SK-N-SH treated with all-trans-retinoic acid at 6 μM for 48 hours (cell line): Measurements from ENCODE around the gene PLBD2.

Experiments used
- ATAC-seq: fragments of 200-7000 bp; cut with Tn5 transposase; 3 replicates; pipeline ENCODE4 v1.9.1; 2020; ENCODE audit warnings: mild to moderate bottlenecking, moderate library complexity
- ARNTL ChIP-seq: fragments of 450-650 bp; formaldehyde crosslinking; IDR thresholded peaks from 2 replicates; pipeline ENCODE4 v1.5.0; 2020; ENCODE audit warnings: low read depth, mild to moderate bottlenecking, moderate library complexity, borderline replicate concordance
- BACH2 ChIP-seq: fragments of 250-450 bp; sonication (Bioruptor Pico); IDR thresholded peaks from 2 replicates; pipeline ENCODE4 v1.9.0; 2021; ENCODE audit warnings: mild to moderate bottlenecking, borderline replicate concordance
- CSRNP3 ChIP-seq: fragments of 250-450 bp; sonication (Bioruptor Pico); IDR thresholded peaks from 2 replicates; pipeline ENCODE4 v1.5.1; 2021; ENCODE audit warnings: mild to moderate bottlenecking, moderate library complexity
- ESRRG ChIP-seq: fragments of 250-450 bp; sonication (Bioruptor Pico); IDR thresholded peaks from 2 replicates; pipeline ENCODE4 v1.6.1; 2021; ENCODE audit warnings: mild to moderate bottlenecking
- GLIS3 ChIP-seq: fragments of 250-450 bp; sonication (Bioruptor Pico); IDR thresholded peaks from 2 replicates; pipeline ENCODE4 v1.5.0; 2020; ENCODE audit warnings: mild to moderate bottlenecking, moderate library complexity
- ISL1 ChIP-seq: fragments of 250-450 bp; sonication (Bioruptor Pico); IDR thresholded peaks from 2 replicates; pipeline ENCODE4 v2.1.2; 2022; ENCODE audit warnings: mild to moderate bottlenecking, moderate library complexity
- OSR1 ChIP-seq: fragments of 250-450 bp; sonication (Bioruptor Pico); IDR thresholded peaks from 2 replicates; pipeline ENCODE4 v1.8.0; 2022; ENCODE audit warnings: moderate library complexity, mild to moderate bottlenecking, inconsistent platforms
- PPARA ChIP-seq: fragments of 250-450 bp; sonication (Bioruptor Pico); IDR thresholded peaks from 2 replicates; pipeline ENCODE4 v1.5.0; 2020; ENCODE audit warnings: mild to moderate bottlenecking, borderline replicate concordance
- RARB ChIP-seq: fragments of 250-450 bp; sonication (Bioruptor Pico); IDR thresholded peaks from 2 replicates; pipeline ENCODE4 v1.8.0; 2021; ENCODE audit warnings: mild to moderate bottlenecking, moderate library complexity
- SNAI2 ChIP-seq: fragments of 250-450 bp; sonication (Bioruptor Pico); IDR thresholded peaks from 2 replicates; pipeline ENCODE4 v1.5.0; 2020; ENCODE audit warnings: mild to moderate bottlenecking, moderate library complexity
- TCF4 ChIP-seq: fragments of 250-450 bp; sonication (Bioruptor Pico); IDR thresholded peaks from 2 replicates; pipeline ENCODE4 v1.8.0; 2021; ENCODE audit warnings: mild to moderate bottlenecking, moderate library complexity, borderline replicate concordance
- TOX ChIP-seq: fragments of 250-450 bp; sonication (Bioruptor Pico); IDR thresholded peaks from 2 replicates; pipeline ENCODE4 v1.8.0; 2021; ENCODE audit warnings: mild to moderate bottlenecking, moderate library complexity, borderline replicate concordance
- TSHZ2 ChIP-seq: fragments of 250-450 bp; sonication (Bioruptor Pico); IDR thresholded peaks from 2 replicates; pipeline ENCODE4 v1.5.0; 2020; ENCODE audit warnings: mild to moderate bottlenecking, moderate library complexity
- ZC3H10 ChIP-seq: fragments of 250-450 bp; sonication (Bioruptor Pico); IDR thresholded peaks from 2 replicates; pipeline ENCODE4 v1.5.1; 2021; ENCODE audit warnings: mild to moderate bottlenecking, moderate library complexity
- ZFP3 ChIP-seq: fragments of 250-450 bp; sonication (Bioruptor Pico); IDR thresholded peaks from 2 replicates; pipeline ENCODE4 v1.5.0; 2020; ENCODE audit warnings: mild to moderate bottlenecking, moderate library complexity
- ZFP30 ChIP-seq: fragments of 450-650 bp; formaldehyde crosslinking; IDR thresholded peaks from 2 replicates; pipeline ENCODE4 v1.5.0; 2022; ENCODE audit warnings: mild to moderate bottlenecking, moderate library complexity
- ZNF565 ChIP-seq: fragments of 450-650 bp; formaldehyde crosslinking; conservative IDR thresholded peaks from 2 replicates; pipeline ENCODE4 v1.5.0; 2020; ENCODE audit warnings: low read depth, mild to moderate bottlenecking, moderate library complexity
- ZNF70 ChIP-seq: fragments of 450-650 bp; formaldehyde crosslinking; IDR thresholded peaks from 2 replicates; pipeline ENCODE4 v1.5.0; 2020; ENCODE audit warnings: mild to moderate bottlenecking, moderate library complexity
- TF ChIP-seq, protein P1 (sequence below): fragments of 250-450 bp; sonication (Bioruptor Pico); IDR thresholded peaks from 2 replicates; pipeline ENCODE4 v1.8.0; 2021; ENCODE audit warnings: low read depth, mild to moderate bottlenecking, moderate library complexity, borderline replicate concordance
- TF ChIP-seq, protein P2 (sequence below): fragments of 250-450 bp; sonication (Bioruptor Pico); IDR thresholded peaks from 2 replicates; pipeline ENCODE4 v1.5.1; 2020; ENCODE audit warnings: low read depth, mild to moderate bottlenecking, moderate library complexity

The PLBD2 gene, protein sequence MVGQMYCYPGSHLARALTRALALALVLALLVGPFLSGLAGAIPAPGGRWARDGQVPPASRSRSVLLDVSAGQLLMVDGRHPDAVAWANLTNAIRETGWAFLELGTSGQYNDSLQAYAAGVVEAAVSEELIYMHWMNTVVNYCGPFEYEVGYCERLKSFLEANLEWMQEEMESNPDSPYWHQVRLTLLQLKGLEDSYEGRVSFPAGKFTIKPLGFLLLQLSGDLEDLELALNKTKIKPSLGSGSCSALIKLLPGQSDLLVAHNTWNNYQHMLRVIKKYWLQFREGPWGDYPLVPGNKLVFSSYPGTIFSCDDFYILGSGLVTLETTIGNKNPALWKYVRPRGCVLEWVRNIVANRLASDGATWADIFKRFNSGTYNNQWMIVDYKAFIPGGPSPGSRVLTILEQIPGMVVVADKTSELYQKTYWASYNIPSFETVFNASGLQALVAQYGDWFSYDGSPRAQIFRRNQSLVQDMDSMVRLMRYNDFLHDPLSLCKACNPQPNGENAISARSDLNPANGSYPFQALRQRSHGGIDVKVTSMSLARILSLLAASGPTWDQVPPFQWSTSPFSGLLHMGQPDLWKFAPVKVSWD

GRCh38 chr12:113358381-113359132 is at the start of gene PLBD2:
Gene PLBD2 (plus strand): TSS chr12:113358587. CDS start chr12:113358601, 14 bp downstream.
- TF ChIP-seq CSRNP3: no peak
- TF ChIP-seq TOX: no peak
- TF ChIP-seq ZFP3 (CRISPR knock-in tag): 0 out of 2 replicates have a peak, but pooled peaks have one; percentile 35
- TF ChIP-seq ESRRG (CRISPR knock-in tag): no peak
- no peak for TF ChIP-seq OSR1 (CRISPR knock-in tag)
- TF ChIP-seq TCF4: no peak
- no peak for TF ChIP-seq ZC3H10 (CRISPR knock-in tag)
- no peak for TF ChIP-seq ARNTL (CRISPR knock-in tag)
- TF ChIP-seq, all 23 proteins: peak for 1
- ATAC-seq: peak; percentile 93

DNA sequence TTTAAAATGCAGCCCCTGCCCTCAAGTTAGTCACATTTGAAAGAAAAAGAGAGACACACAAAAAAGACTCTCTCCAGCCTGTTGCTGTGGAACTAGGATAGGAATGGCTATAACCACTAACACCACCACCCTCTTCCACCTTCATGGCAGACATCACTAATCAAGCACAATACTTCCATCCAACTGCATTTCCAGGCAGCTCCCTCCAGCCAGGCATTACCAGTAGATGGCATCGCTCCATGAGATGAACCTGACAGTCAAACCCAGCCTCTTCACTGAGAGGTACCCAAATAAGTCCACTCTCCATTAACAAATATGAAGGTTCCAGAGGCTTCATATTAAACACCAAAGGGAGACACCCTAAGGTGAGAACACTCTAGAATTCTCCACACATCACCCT is 47.9 kb upstream of the PLBD2 start:
- no peak for TF ChIP-seq GLIS3 (CRISPR knock-in tag)
- no peak for TF ChIP-seq TCF4
- TF ChIP-seq ISL1: no peak
- TF ChIP-seq TOX: no peak
- TF ChIP-seq TSHZ2 (CRISPR knock-in tag): no peak
- TF ChIP-seq, protein P1, sequence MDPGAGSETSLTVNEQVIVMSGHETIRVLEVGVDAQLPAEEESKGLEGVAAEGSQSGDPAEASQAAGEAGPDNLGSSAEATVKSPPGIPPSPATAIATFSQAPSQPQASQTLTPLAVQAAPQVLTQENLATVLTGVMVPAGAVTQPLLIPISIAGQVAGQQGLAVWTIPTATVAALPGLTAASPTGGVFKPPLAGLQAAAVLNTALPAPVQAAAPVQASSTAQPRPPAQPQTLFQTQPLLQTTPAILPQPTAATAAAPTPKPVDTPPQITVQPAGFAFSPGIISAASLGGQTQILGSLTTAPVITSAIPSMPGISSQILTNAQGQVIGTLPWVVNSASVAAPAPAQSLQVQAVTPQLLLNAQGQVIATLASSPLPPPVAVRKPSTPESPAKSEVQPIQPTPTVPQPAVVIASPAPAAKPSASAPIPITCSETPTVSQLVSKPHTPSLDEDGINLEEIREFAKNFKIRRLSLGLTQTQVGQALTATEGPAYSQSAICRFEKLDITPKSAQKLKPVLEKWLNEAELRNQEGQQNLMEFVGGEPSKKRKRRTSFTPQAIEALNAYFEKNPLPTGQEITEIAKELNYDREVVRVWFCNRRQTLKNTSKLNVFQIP: no peak
- ATAC-seq: no peak

DNA sequence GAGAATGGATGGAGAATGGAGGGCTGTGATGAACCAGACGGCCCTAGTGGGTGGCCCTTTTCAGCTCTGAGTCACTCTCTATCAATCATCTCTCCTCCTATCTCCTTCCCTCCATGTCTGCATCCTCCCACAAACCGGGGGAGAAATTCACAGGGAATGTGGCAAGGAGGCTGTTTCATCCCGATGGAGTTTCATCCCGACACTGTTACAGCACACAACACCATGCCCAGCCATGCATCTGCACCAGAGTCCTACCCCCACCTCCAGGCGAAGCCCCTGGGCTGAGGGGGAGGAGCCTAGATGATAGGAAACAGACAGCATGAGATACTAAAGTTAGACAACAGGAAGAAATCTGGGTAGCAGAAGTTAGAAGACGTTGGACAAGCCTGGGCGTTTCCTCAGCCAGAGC is 44.3 kb upstream of the PLBD2 start:
- ATAC-seq: no peak
- peak; percentile 74 for TF ChIP-seq ZNF70
- no peak for TF ChIP-seq ISL1
- TF ChIP-seq, all 23 proteins: peak for 1

GRCh38 chr12:113315358-113315757 is 43.0 kb upstream of the PLBD2 start:
- ATAC-seq: no peak
- TF ChIP-seq ZFP30 (CRISPR knock-in tag) (no peak), SNAI2 (no peak), RARB (CRISPR knock-in tag) (no peak), OSR1 (CRISPR knock-in tag) (no peak), ARNTL (CRISPR knock-in tag) (no peak), BACH2 (CRISPR knock-in tag) (no peak), GLIS3 (CRISPR knock-in tag) (no peak), ZC3H10 (CRISPR knock-in tag) (no peak), ISL1 (no peak), TOX (no peak), ZNF70 (no peak), CSRNP3 (no peak), PPARA (no peak), TSHZ2 (CRISPR knock-in tag) (no peak), ZNF565 (CRISPR knock-in tag) (no peak), ZFP3 (CRISPR knock-in tag) (no peak), TCF4 (no peak)
- TF ChIP-seq, protein P2, sequence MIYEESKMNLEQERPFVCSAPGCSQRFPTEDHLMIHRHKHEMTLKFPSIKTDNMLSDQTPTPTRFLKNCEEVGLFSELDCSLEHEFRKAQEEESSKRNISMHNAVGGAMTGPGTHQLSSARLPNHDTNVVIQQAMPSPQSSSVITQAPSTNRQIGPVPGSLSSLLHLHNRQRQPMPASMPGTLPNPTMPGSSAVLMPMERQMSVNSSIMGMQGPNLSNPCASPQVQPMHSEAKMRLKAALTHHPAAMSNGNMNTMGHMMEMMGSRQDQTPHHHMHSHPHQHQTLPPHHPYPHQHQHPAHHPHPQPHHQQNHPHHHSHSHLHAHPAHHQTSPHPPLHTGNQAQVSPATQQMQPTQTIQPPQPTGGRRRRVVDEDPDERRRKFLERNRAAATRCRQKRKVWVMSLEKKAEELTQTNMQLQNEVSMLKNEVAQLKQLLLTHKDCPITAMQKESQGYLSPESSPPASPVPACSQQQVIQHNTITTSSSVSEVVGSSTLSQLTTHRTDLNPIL: no peak
